Activated naive CD4-positive, alpha-beta T cell treated with anti-CD3 and anti-CD28 coated beads, Interleukin-2, amount 50 U/mL, for 24 hours (primary cell): Measurements from ENCODE around the gene TMOD2.

Experiments used
- H3K27ac Mint-ChIP-seq: one replicate; pipeline ENCODE4 v1.8.0; 2021; ENCODE audit warnings: mild to moderate bottlenecking, mixed read lengths
- H3K27me3 Mint-ChIP-seq: one replicate; pipeline ENCODE4 v1.8.0; 2021; ENCODE audit warnings: mixed read lengths
- H3K36me3 Mint-ChIP-seq: one replicate; pipeline ENCODE4 v1.8.0; 2021; ENCODE audit warnings: mixed read lengths
- H3K4me1 Mint-ChIP-seq: one replicate; pipeline ENCODE4 v1.8.0; 2021; ENCODE audit warnings: mixed read lengths
- H3K4me3 Mint-ChIP-seq: one replicate; pipeline ENCODE4 v1.8.0; 2021; ENCODE audit warnings: mild to moderate bottlenecking, mixed read lengths
- H3K9me3 Mint-ChIP-seq: one replicate; pipeline ENCODE4 v1.8.0; 2021; ENCODE audit warnings: mixed read lengths

Gene TMOD2

DNA sequence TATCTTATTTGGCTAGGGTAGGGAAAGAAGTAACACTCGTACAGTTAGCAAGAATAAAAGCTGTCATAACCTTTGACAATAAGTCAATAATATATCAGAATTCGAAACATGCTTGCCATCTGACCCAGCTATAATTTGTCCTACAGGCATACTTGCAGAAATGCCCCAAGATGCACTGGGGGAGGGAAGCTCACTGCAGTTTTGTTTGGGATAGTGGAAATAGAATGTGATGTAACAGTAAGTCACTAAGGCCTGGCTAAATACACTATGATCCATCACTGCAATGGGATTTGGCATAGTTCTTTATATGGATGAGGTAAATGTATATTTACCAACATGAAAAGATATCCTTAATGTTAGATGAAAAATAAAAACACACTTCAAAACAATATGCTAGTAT, 52.6 kb downstream of the TMOD2 start:
- Mint-ChIP-seq H3K4me3 (no peak overlapping the region), H3K36me3 (peaks cover 9% of the 10 kb centered on the region), H3K4me1 (no peaks in the 10 kb centered on the region), H3K9me3 (no peaks in the 10 kb centered on the region), H3K27me3 (no peaks in the 10 kb centered on the region), H3K27ac (no peak overlapping the region)

DNA sequence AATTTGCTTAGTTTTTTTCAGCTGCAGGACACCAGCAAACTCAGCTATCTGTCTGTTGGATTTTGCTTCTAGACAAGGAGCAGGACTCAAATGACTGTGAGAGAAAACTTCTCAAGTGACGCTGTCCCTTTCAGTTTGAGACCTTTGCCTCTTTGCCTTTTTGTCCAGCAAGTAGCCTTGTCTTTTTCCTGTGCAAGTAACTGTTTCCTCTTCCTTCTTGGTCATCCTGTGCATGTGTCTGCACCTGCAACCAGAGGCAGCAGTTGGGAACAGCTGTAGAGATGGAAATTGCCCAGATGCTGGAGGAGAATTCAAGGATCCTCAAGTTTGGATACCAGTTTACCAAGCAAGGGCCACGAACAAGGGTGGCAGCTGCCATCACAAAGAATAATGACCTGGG, 54.7 kb downstream of the TMOD2 start:
- Mint-ChIP-seq H3K4me1 (no peaks in the 10 kb centered on the region), H3K9me3 (no peaks in the 10 kb centered on the region), H3K36me3 (peaks cover 9% of the 10 kb centered on the region), H3K4me3 (no peak overlapping the region), H3K27ac (no peak overlapping the region), H3K27me3 (no peaks in the 10 kb centered on the region)

DNA sequence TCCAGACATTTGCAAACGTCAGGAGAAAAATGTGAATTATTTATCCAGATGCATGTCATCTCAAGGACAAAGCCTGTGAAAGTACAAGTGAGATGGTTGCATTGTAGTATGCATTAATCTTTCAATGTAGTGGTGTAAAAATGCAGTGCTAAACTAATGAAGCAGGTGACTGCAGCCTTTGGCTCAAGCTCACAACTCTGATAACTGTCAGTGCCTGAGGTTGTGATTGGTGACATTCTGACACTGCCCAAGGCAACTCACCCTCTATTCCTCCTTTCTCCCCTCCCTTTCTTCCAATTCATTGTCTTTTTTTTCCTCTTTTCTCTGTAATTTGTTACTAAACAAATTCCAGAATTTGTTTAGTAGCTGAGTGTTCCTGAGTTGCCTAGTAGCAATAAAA, 58.1 kb downstream of the TMOD2 start:
- H3K36me3 Mint-ChIP-seq: peaks cover 13% of the 10 kb centered on the region
- no peak overlapping the region for H3K4me3 Mint-ChIP-seq
- H3K9me3 Mint-ChIP-seq: no peaks in the 10 kb centered on the region
- no peak overlapping the region for H3K27ac Mint-ChIP-seq
- no peaks in the 10 kb centered on the region for H3K27me3 Mint-ChIP-seq
- H3K4me1 Mint-ChIP-seq: no peaks in the 10 kb centered on the region

DNA sequence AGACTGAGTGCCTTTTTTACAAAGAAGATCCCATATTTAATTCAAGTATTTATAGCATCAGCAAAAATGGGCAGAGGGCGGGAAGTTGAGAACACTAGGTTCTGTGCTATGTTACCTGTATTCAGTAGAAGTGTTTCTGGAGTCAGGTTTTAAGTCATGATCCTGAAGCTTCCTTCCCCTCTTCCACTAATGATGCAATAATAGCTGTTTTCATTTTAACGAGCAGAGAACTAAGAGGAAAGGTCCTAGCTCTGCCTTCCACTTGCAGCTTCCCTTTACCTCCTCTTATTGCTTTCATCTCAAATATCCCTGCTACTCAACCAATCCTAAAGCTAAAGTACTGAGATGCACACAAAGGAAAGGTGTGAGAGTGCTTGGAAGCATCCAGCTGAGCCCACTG, 61.2 kb downstream of the TMOD2 start:
- Mint-ChIP-seq H3K27me3 (no peaks in the 10 kb centered on the region), H3K36me3 (peaks cover 10% of the 10 kb centered on the region), H3K27ac (no peak overlapping the region), H3K4me3 (no peak overlapping the region), H3K9me3 (no peaks in the 10 kb centered on the region), H3K4me1 (no peaks in the 10 kb centered on the region)

DNA sequence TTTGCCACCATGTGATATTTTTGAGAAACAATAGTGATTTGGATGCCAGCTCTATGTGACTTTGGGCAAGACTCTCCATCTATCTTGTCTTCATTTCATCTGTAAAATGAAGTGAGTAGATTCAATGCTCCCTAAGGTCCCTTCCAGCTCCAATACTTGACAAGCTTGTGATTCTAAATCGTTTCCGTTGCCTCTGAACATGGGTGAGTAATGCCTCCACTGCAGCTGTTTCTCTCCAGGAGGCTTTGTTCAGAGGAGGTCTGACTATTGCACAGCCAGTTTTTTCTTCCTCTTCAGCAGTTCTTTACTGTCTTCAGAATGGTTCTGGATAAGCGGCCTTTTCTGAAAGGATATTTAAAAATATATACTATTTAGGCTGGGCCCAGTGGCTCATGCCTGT, 63.2 kb downstream of the TMOD2 start:
- Mint-ChIP-seq H3K4me1 (no peaks in the 10 kb centered on the region), H3K4me3 (no peak overlapping the region), H3K9me3 (peaks cover under 1% of the 10 kb centered on the region), H3K36me3 (peaks cover 11% of the 10 kb centered on the region), H3K27ac (no peak overlapping the region), H3K27me3 (no peaks in the 10 kb centered on the region)

DNA sequence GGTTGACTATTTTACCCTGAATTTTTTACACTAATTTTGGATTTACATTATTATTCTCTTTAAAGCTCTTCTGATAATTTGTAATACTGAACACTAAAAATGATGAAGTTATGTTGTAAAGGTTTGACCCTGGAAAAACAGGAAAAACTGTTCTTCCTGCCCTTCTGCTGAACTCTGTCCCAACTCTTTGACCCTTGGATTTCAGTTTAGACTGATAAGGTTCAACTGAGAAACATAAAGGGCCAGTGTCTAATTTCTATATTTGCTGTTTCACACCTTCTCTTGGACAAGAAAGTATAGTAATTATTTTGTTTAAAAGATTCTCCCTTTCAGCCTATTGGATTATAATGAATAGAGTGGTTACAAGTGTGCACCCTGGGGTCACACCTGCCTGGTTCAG, 65.2 kb downstream of the TMOD2 start:
- peaks cover 21% of the 10 kb centered on the region for H3K36me3 Mint-ChIP-seq
- no peak overlapping the region for H3K4me3 Mint-ChIP-seq
- no peaks in the 10 kb centered on the region for H3K27me3 Mint-ChIP-seq
- H3K27ac Mint-ChIP-seq: no peak overlapping the region
- peaks cover 19% of the 10 kb centered on the region for H3K9me3 Mint-ChIP-seq
- H3K4me1 Mint-ChIP-seq: no peaks in the 10 kb centered on the region

DNA sequence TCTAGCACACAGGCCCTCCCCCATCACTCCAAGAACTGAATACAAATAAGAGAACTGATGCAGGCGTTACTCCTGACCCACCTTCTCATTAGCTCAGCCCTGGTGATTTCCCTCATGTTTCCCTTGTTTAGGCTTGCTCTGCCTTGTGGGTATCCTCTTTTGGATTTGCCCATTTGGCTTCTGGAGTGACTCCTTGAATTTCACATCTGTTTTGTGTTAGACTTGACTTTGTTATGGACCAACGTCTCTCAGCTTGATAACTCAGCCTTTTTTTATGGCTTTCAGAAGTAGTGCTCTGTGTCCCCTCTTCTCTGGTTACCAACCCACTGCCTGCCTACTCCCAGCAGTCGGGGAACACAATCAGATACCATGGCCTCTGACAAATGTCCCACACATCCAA, 66.8 kb downstream of the TMOD2 start:
- no peaks in the 10 kb centered on the region for H3K27me3 Mint-ChIP-seq
- no peak overlapping the region for H3K27ac Mint-ChIP-seq

DNA sequence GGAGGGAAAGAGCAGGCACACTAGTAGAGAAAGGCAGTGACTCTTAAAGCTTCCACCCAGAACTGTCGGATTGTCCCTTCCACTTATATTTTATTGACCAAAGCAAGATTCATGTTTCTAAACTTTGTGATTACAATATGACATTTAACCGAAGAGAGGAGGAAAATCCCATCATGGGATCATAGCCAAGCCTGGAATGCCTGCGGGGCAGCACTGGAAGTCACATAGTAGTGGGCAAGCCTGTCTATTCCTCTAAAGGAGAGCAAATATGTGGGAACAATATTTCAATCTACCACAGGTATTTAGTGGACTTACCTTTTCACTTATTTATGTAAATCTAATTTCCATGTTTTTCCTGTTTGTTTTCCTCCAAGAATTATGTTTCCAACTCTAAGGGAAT, 74.3 kb downstream of the TMOD2 start:
- H3K27me3 Mint-ChIP-seq: no peaks in the 10 kb centered on the region
- peaks cover 15% of the 10 kb centered on the region for H3K4me1 Mint-ChIP-seq
- no peak overlapping the region for H3K27ac Mint-ChIP-seq
- no peak overlapping the region for H3K4me3 Mint-ChIP-seq
- peaks cover 7% of the 10 kb centered on the region for H3K9me3 Mint-ChIP-seq
- peaks cover 6% of the 10 kb centered on the region for H3K36me3 Mint-ChIP-seq

More for the DNA sequence above, 66.8 kb downstream of the TMOD2 start:
- peaks cover 20% of the 10 kb centered on the region for H3K36me3 Mint-ChIP-seq
- no peak overlapping the region for H3K4me3 Mint-ChIP-seq
- no peaks in the 10 kb centered on the region for H3K4me1 Mint-ChIP-seq
- peaks cover 19% of the 10 kb centered on the region for H3K9me3 Mint-ChIP-seq

DNA sequence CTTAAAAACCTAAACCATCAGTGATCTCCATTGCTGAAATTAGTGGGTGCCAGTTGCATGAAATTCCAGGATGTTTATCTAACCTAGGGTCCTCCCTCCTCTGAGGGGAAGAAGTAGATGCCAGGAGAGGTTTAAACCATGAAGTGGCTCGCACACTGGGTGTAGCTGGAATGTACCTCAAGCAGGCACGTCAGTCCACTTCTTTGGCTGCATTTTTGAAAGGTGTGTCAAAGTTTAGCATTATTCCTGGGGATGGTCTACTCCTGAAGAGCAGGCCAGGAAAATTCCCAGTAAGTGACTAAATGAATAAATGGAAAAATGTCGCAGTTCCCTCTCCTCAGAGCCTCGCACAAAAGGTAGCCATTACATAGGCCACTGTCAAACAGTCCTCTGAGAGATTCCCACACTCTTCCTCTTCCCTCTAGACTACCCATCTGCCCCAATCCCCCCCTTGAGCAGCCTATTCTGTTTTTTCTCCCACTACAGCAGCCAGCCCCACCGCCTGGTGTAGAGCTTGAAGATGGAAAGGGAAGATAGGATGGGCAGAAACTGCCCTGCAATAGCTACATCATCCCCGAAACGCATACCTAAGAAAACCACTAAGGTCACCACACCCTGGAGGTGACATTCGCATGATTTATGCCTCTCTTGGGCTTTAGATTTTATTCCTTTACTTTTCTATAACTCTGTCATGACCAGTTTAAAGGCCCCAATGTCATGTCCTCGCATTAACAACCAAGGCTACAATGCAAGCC, 77.4 kb downstream of the TMOD2 start:
- peaks cover 46% of the 10 kb centered on the region for H3K4me1 Mint-ChIP-seq
- H3K27me3 Mint-ChIP-seq: no peaks in the 10 kb centered on the region
- H3K9me3 Mint-ChIP-seq: no peaks in the 10 kb centered on the region
- no peaks in the 10 kb centered on the region for H3K36me3 Mint-ChIP-seq
- H3K4me3 Mint-ChIP-seq: peak overlapping the region; percentile 96
- H3K27ac Mint-ChIP-seq: peak overlapping the region; percentile 94

DNA sequence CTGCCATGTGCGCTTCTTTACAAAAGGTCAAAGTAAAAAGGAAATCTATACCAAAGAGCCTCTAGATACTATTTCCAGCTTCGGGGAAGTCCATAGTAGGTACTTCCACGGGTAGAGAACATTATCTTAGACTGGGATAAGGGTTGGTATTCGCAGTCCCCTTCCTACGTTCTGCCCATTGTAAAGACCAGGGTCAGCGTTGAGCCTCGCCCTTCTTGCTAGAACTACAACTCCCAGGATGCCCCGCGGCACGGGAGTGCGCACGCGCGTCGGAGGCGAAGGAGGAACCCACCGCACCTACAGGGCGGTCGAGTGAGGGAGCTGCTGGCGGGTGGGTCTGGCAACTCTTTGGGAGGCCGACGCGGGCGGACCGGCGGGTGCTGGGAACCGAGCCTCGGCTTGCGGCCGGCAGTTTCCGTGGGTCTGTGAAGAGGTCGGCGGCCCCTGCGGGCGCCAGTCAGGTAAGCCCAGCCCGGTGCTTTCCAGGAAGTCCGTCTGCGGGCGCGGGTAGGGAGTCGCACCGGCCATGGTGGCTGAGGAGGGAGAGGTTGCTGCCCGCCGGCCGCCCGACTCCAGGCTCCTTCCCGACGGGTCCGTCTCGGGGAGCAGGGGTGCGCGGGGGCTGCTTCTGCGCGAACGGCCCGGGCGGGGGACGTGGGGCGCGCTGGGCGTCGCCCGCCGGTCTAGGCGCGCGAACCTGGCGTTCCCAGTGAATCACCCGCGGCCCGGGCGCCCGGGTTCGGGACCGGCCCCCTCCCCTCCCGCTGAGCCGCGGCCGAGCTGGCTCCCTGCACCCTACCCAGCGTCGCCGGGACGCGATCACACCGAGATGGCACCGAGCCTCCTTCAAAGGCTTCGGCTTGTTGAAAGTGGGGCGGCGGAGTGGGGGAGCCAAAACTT, 78.2 kb downstream of the TMOD2 start, which contains the start of gene TMOD3:
TSS of gene TMOD3 (plus strand) at position 278 of the 900 bp plus-strand sequence. CDS start 33,232 bp downstream, outside the sequence.
- H3K4me3 Mint-ChIP-seq: peak within 1 kb of the TSS; percentile 96
- no peaks in the 10 kb centered on the region for H3K36me3 Mint-ChIP-seq
- no peaks in the 10 kb centered on the region for H3K9me3 Mint-ChIP-seq
- peak within 1 kb of the TSS; percentile 94 for H3K27ac Mint-ChIP-seq
- H3K4me1 Mint-ChIP-seq: peaks cover 55% of the 10 kb centered on the region
- no peaks in the 10 kb centered on the region for H3K27me3 Mint-ChIP-seq

DNA sequence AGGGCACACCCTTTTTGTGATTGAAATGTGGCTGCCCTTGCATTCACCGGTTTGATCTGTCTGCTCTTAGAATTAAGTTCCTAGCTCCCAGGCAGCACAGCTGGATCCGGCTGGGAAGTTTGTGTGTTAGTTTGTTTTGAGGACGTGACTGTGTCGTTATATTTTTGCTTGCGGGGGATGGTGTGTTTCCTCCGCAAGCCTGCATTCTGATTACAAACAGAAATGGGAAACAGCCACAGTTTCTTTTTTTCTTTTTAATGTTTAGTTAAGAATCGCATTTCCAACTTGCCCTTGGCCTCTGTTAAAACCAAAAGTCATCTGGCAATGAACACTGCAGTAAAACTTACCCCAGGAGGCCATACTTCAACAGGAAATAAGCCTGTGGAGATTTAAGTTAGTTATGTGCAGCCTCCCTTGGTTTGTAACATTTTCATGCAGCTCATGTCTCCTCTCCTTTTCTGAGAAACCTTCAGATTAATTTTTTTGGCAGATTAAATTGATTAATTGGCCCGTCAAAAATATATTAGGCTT, 78.9 kb downstream of the TMOD2 start:
- peak overlapping the region; percentile 87 for H3K27ac Mint-ChIP-seq
- no peaks in the 10 kb centered on the region for H3K27me3 Mint-ChIP-seq
- no peaks in the 10 kb centered on the region for H3K36me3 Mint-ChIP-seq

DNA sequence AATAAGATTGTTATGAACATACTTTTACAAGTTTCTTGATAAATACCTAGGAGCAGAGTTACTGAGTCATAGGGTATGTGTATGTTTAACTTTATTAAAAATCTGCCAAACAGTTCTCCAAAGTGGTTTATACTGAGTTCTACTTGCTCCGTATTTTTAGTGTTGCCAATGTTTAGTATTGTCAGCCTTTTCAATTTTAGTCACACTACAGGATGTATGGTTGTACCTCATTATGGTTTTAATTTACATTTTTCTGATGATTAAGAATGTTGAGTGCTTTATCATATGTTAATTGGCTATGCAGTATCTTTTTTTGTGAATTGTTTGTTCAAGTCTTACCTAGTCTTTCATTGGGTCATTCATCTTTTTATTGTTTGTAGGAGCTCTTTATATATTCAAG, 82.4 kb downstream of the TMOD2 start:
- H3K36me3 Mint-ChIP-seq: no peaks in the 10 kb centered on the region
- no peaks in the 10 kb centered on the region for H3K27me3 Mint-ChIP-seq
- H3K4me3 Mint-ChIP-seq: peak overlapping the region; percentile 53
- no peaks in the 10 kb centered on the region for H3K9me3 Mint-ChIP-seq
- H3K4me1 Mint-ChIP-seq: peaks cover 93% of the 10 kb centered on the region
- H3K27ac Mint-ChIP-seq: peak overlapping the region; percentile 14

More for the DNA sequence above, 78.9 kb downstream of the TMOD2 start:
- Mint-ChIP-seq H3K4me1 (peaks cover 59% of the 10 kb centered on the region), H3K4me3 (peak overlapping the region; percentile 96), H3K9me3 (no peaks in the 10 kb centered on the region)

DNA sequence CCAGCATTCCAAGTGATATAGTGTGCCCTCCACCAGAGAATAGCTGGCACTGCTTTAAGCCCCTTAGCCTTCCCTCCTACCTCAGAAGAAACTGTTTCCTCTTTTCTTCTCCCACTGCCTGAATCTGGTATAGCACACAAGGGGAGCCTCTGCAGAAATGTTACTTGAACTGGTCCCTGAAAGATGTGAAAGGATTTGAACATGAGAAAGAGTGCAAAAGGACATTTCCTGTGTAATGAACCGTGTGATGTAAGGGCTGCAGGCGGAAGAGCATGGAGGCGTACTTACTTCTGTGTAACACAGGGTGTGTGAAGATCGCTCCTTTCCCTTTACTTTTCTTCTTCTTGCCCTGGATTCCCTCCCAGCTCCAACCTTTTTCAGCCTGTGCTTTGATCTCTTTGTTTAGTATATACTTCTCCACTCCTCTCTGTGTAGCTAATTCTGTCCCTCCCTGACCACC, 86.4 kb downstream of the TMOD2 start:
- Mint-ChIP-seq H3K9me3 (no peaks in the 10 kb centered on the region), H3K27me3 (no peaks in the 10 kb centered on the region), H3K4me3 (peak overlapping the region; percentile 56), H3K4me1 (peaks cover 97% of the 10 kb centered on the region), H3K27ac (peak overlapping the region; percentile 91), H3K36me3 (peaks cover 2% of the 10 kb centered on the region)

DNA sequence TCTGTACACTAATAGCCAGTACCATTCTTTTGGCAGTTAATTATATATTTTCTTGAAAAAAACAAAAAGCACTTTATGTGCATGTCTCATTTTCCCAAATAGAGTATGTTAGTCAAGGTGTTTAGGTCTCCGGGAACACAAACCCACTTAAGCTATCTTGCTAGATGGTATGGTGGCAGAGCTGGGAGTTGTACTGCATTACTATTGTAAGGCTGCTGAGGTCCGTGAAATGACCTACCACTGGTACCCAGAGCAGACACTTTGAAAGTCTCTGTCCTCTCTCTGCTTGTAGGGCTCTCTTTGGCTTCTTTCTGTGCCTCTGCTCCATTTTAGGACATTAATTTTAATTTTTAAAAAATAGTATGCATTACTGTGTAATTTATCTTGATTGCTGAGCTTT, 86.9 kb downstream of the TMOD2 start:
- H3K36me3 Mint-ChIP-seq: peaks cover 2% of the 10 kb centered on the region
- no peaks in the 10 kb centered on the region for H3K9me3 Mint-ChIP-seq
- peak overlapping the region; percentile 91 for H3K27ac Mint-ChIP-seq
- H3K4me1 Mint-ChIP-seq: peaks cover 97% of the 10 kb centered on the region
- H3K27me3 Mint-ChIP-seq: no peaks in the 10 kb centered on the region
- peak overlapping the region; percentile 56 for H3K4me3 Mint-ChIP-seq

DNA sequence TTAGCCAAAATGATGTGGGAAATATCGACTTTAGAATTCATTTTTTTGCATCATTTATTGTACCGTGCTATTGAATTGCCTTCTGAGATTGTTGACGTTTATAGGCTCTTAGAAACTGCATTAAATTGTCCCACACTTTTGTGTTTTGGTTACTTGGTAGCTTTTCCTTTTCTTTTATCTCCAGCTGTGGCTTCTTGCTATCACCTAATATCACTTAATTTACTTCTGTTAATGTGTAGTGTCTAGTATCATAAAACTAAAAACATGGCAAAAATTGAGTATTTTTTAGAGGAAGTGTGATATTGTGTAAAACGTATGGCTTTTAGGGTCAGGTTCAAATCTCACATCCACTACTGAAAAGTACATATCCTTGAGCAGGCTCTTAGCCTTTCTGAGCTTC, 89.3 kb downstream of the TMOD2 start:
- no peaks in the 10 kb centered on the region for H3K27me3 Mint-ChIP-seq
- H3K36me3 Mint-ChIP-seq: peaks cover 2% of the 10 kb centered on the region
- peaks cover 91% of the 10 kb centered on the region for H3K4me1 Mint-ChIP-seq
- no peak overlapping the region for H3K27ac Mint-ChIP-seq
- no peak overlapping the region for H3K4me3 Mint-ChIP-seq
- no peaks in the 10 kb centered on the region for H3K9me3 Mint-ChIP-seq
